ENCODE measurements around the gene HIC2. TPM values are rescaled to one million over a fixed set of nuclear protein-coding genes. Genes with fewer than 3 reads are reported as not detected.

HIC2 gene
- total RNA-seq, 4 donors from 2014 or later: 4.2 to 9.4 (median 6.3) TPM

- no peaks in the 10 kb centered on the region for H3K4me1 ChIP-seq
- peak; percentile 55 to 70 for DNase-seq (ENCODE audit: low spot score in 2 of 2)
- no peak for TF ChIP-seq CTCF (IDR thresholded peaks at IDR 0.05)
- TF ChIP-seq POLR2A (IDR thresholded peaks at IDR 0.05): no peak
- H3K4me3 ChIP-seq: no peak overlapping the region
- WGBS: 95% methylated on average over 45 of the region's 49 CpGs
- H3K36me3 ChIP-seq: peaks cover 25% of the 10 kb centered on the region
- no peaks in the 10 kb centered on the region for H3K27me3 ChIP-seq
- no peak overlapping the region for H3K27ac ChIP-seq
- no peaks in the 10 kb centered on the region for H3K9me3 ChIP-seq
These were observed 29.1 kb downstream of the HIC2 start for GRCh38 chr22:21446128-21446826.

- no peak overlapping the region for H3K27ac ChIP-seq
- no peaks in the 10 kb centered on the region for H3K9me3 ChIP-seq
- DNase-seq (ENCODE audit: low spot score in 2 of 2): peak; percentile 46 to 62
- TF ChIP-seq POLR2AphosphoS5 (IDR thresholded peaks at IDR 0.05): no peak
- TF ChIP-seq POLR2A (IDR thresholded peaks at IDR 0.05): no peak
- no peak for TF ChIP-seq EP300 (IDR thresholded peaks at IDR 0.05)
- TF ChIP-seq CTCF (IDR thresholded peaks at IDR 0.05): no peak
- H3K27me3 ChIP-seq: no peaks in the 10 kb centered on the region
- 95% methylated on average over 28 of the region's 33 CpGs for WGBS
- H3K4me1 ChIP-seq: no peaks in the 10 kb centered on the region
- no peak overlapping the region for H3K4me3 ChIP-seq
- H3K36me3 ChIP-seq: peaks cover 25% of the 10 kb centered on the region
These were observed 29.9 kb downstream of the HIC2 start for GRCh38 chr22:21446827-21447690.

- H3K36me3 ChIP-seq: peaks cover 25% of the 10 kb centered on the region
- TF ChIP-seq POLR2AphosphoS5 (IDR thresholded peaks at IDR 0.05): no peak
- TF ChIP-seq CTCF (IDR thresholded peaks at IDR 0.05): no peak
- no peak for TF ChIP-seq POLR2A (IDR thresholded peaks at IDR 0.05)
- TF ChIP-seq EP300 (IDR thresholded peaks at IDR 0.05): no peak
- DNase-seq (ENCODE audit: low spot score in 2 of 2): peak; percentile 52 to 73
These were observed 30.7 kb downstream of the HIC2 start for GRCh38 chr22:21447694-21448402.

GRCh38 chr22:21448627-21449416, 31.7 kb downstream of the HIC2 start:
- 96% methylated on average over 23 of the region's 23 CpGs for WGBS
- Histone ChIP-seq H3K27me3 (no peaks in the 10 kb centered on the region), H3K27ac (no peak overlapping the region), H3K9me3 (no peaks in the 10 kb centered on the region), H3K4me1 (no peaks in the 10 kb centered on the region), H3K4me3 (no peak overlapping the region), H3K36me3 (peaks cover 25% of the 10 kb centered on the region)
- DNase-seq (ENCODE audit: low spot score in 2 of 2): peak; percentile 46 to 63
- TF ChIP-seq EP300 (IDR thresholded peaks at IDR 0.05) (no peak), POLR2AphosphoS5 (IDR thresholded peaks at IDR 0.05) (no peak), POLR2A (IDR thresholded peaks at IDR 0.05) (no peak), CTCF (IDR thresholded peaks at IDR 0.05) (no peak)

More at GRCh38 chr22:21447694-21448402, 30.7 kb downstream of the HIC2 start:
- no peaks in the 10 kb centered on the region for H3K9me3 ChIP-seq
- no peaks in the 10 kb centered on the region for H3K4me1 ChIP-seq
- no peak overlapping the region for H3K27ac ChIP-seq
- no peak overlapping the region for H3K4me3 ChIP-seq
- no peaks in the 10 kb centered on the region for H3K27me3 ChIP-seq
- WGBS: 95% methylated on average over 18 of the region's 22 CpGs
